GM19023 (cell line): ENCODE data around the gene ALG14.
"Not testable (repeated sequence)": the region's sequence is repeated elsewhere in the genome, so short reads cannot be mapped to it uniquely, and the experiment has no call there.

Experiments used
- ATAC-seq: cut with Tn5 transposase; IDR thresholded peaks from one replicate; pipeline ENCODE4 v1.9.1; 2021; ENCODE audit warnings: mild to moderate bottlenecking, moderate library complexity; ENCODE audit not compliant: unreplicated experiment

ALG14 gene

DNA sequence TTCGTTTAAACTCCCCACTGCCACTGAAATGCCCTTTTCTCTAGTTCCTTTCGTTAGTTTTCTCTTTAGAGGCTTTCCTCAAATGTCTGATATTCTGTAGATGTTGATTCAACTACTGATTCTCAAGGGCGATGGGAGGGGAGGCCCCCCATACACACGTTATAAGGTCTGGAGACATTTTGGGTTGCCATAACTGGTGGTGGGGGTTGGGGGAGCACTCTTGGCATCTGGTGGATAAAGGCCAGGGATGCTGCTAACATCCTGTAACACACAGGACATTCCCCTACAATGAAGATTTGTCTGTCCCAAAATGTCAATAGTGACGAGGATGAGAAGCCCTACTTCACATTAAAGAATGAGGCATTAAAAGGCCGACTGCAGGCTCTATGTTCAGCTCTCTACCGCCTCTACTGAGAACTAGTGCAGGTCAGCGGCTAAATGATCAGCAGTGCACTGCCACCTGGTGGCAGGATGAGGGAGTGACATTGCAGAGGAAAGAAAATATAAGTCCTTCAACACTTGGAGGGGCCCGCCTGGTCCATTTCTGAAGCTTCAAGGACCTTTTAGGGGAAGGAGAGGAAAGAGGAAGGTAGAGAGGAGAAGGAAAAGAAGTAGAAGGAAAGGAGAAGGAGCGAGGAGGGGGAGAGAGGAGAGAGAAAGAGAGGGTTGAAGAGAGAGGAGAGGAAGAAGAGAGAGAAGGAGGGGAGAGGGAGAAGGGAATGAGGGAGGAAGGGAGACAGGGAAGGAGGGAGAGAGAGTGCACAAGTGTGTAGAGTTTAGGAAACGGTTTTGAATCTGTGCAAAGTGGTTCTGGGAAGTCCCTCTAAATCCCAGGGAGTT is 29.4 kb downstream of the ALG14 start:
- peak; percentile 94 for ATAC-seq

DNA sequence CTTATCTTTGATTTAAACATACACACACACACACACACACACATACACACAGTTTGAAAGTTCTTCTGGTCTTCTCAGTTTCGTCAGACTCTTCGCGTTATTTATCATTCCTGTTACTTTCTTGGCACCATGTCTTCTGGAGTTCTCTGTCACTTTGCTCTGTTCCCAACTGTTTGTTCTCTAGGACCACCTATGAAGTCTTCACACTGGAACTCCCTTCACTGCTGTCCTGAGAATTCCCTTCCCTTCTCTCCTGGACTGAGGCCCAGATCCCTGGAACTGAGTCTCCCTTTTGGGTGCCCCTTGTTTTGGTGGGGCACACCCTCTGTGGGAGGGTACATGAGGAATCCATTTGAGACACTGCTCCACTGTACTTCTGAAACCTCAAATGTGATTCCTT is 30.5 kb downstream of the ALG14 start:
- no peak for ATAC-seq

DNA sequence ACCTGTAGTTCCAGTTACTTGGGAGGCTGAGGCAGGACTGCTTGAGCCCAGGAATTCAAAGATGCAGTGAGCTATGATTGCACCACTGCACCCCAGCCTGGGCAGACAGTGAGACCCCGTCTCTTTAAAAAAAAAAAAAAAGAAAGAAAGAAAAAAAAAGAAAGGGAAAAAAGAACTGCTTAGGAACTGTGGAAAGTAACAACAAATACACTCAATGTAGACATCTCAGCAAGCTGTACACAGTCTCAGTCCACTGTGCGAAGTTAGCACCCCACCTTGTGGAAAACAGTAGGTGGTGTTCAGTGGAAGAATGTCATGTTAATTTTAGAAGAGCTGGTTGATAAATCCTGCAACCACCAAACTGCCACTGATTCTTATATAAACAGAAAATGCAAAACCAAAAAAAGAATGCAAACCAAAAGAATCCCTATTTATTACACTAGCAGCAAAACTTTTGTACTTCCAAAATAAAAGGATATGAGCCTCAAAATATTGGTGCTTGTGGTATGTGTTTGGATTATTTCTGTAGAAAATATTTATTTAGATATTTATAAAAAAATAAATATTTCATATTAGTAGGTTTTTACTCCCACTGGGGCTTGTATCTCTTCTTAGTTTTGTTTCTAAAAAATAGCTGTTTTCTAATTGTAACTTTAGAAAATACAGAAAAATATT is 31.1 kb downstream of the ALG14 start:
- ATAC-seq, result no peak

DNA sequence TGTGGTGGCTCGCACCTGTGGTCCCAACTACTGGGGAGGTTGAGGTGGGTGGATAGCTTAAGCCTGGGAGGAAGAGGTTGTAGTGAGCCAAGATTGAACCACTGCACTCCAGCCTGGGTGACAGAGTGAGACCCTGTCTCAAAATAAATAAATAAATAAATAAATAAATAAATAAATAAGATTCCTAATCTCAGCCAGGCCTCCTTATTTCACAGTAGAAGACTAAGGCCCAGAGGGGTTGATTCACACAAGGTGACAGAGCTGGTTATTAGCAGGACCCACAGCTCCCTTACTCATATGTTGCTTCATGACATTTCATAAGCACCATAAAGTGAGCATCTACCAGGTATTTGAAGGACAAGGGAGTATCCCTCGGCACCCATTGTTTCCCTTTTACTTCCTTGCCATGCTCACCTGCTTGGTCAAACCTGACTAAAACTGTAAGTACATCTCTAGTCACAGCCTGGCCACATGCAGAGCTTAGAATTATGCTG is 32.7 kb downstream of the ALG14 start:
- ATAC-seq, result no peak

DNA sequence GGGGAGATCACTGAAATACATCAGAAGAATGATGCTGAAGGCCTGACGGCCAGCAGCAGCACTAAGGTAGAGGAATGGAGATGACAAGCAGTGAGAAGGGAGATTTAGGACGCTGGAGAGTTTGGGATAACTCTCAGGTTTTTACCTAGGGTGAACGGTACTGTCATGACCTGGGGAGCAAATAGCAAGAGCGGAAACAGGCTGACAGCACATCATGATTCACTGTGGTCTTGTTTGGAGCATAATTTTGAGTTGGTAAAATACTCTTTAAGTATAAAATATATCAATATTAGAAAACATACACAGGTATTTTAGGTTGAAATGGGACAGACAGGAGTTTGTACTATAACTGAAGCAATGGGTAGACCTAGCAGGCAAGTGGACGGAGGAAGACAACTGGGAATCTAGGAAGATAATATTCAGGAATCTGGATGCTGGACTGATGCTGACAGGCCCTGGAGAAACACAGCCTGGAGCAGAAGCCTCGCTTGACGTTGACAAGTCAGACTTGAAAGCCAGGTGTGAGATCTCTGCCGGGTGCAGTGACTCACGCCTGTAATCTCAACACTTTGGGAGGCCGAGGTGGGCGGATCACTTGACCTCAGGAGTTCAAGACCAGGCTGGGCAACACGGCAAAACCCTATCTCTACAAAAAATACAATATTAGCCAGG is 33.3 kb downstream of the ALG14 start:
- no peak for ATAC-seq

DNA sequence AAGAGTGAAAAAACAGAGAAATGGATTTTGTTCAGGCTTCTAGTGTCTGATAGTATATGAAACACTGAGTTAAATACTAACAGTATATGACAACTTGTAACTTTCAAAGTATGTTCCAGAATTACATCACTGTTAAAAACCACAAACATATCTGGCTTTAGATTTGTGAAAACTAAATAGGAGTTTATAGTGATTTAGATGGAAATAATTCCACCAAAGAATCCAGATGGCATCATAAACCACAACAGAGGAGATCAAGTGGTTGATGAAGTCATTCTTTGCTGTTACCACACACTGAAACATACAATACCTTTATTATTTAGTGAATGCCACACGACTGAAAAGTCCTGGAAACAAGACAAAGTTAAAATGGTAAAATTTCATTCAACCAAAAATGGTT is 37.2 kb downstream of the ALG14 start:
- ATAC-seq, result no peak

DNA sequence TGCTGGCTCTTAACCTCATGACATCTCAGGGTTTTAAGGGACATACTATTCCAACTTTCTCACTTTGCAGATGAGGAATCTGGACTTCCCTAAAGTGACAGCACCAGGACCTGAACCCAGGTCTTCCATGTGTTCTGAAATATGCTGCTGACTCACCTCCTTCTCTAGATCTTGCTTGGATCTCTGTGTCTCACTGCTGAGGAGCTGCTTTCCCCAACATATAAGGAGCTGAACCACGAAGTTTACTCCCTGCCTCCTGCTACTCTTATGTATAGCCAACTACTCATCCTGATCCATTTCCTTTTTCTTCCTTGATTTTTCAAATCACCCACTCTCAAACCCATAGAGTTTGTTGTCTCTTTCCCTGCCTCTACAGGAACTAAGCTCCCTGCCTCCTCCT is 38.2 kb downstream of the ALG14 start:
- ATAC-seq, result no peak

DNA sequence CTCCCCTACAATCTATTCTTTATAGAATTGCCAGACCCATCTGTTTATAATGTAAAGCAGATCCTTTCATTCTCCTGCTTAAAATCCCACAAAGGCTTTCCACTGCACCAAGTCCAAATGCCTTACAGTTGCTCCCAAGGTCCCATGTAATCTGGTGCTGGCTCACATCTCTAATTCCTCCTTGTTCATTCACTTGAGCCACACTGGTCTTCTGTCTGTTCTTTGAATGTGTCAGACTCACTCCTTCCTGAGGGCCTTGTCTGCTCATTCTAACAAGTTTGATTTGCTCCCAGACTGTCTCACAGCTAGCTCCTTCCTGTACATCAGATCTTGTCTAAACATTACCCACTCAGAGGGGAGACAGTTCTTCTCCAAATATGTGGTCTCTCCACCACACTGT is 38.9 kb downstream of the ALG14 start:
- no peak for ATAC-seq

DNA sequence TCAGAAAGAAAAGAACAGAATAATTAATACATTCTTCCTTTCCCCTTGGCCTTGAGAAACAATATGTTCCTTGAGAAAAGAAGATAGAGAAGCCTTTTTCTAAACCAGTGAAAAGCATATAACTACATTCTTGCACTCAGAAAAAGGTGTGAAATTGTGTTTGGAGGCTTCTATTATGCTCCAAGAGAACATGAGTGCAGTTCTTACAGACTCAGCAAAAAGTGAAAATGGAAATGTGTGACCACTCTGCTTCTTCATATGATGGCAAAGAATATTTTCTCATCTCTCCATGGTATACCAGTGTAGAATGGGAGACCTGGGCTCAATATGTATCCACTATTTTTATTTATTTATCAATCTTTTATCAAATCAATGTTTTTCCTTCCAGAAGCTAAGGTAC is 43.2 kb downstream of the ALG14 start:
- ATAC-seq, result no peak

DNA sequence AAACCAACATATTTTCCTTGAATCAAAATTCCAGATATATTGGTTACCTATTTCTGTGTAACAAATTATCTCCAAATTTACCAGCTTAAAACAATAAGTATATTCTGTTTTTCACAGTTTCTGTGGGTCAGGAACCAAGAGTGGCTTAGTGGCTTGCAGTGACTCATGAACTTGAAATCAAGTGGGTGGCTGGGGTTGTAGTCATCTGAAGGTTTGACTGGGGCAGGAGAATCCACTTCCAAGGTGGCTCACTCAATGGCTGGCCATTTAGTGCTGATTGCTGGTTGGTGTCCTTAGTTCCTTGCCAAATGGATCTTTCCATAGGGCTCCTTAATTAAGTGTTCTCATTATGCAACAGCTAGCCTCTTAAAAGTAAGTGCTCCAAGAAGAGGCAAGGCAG is 43.8 kb downstream of the ALG14 start:
- no peak for ATAC-seq

DNA sequence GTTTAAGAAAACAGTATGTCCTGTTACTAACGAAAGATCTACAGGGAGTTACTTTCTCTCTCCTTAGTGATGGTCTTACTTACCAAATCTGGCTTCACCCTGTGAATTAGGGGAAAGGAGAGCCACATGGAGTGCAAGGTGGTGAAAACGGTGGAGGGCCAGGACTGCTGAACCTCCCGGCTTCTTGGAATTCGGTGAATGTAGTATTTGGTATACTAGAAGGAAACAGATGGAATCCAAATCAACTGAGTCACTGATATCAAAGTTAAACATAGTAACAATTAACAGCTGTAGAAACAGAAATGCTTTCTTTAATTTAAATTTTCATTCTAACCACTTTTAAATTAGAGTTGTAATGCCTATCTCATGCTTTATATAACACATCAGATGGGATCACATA is 45.7 kb downstream of the ALG14 start:
- no peak for ATAC-seq

DNA sequence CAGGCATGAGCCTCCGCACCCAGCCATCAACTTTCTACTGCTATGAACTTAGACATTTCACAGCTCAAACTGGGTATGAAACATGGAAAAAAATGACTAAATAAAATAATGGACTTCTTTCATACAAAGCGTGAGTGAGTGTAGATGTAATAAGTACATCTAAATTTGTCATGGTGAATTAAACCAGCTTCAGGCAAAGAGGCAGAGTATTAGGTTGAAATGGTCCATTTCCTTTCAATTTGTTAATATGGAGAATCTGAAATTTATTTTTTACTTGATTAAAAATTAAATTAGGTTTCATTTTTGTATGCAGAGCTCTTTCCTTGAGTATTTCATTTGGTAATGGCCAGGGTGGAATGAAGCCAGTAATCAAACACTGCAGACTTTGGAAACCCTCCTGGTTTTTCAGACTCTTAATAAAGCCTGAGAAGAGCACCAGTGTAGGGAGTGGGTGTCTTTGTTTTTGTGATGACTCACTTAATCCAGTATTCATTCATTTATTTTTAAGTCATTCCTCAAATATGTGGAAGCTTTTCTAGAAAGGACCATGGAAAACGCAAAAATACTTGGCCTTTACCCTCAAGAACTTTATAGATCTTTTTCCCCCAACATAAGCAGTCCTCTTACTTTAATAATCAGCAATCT is 49.2 kb downstream of the ALG14 start:
- ATAC-seq, result no peak

DNA sequence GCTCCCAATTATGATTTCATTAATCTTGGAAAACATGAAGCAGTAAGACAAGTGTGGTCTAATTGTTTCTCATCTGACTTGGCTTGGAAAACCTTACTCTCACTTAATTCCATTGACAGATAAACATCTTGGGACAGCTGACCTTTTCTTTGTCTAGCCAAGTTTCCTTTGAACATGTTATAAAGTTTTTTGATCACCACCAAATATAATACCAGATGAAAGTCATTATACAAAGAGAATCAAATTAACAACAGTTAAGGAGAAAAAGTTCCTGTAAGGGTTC is 50.2 kb downstream of the ALG14 start:
- no peak for ATAC-seq

DNA sequence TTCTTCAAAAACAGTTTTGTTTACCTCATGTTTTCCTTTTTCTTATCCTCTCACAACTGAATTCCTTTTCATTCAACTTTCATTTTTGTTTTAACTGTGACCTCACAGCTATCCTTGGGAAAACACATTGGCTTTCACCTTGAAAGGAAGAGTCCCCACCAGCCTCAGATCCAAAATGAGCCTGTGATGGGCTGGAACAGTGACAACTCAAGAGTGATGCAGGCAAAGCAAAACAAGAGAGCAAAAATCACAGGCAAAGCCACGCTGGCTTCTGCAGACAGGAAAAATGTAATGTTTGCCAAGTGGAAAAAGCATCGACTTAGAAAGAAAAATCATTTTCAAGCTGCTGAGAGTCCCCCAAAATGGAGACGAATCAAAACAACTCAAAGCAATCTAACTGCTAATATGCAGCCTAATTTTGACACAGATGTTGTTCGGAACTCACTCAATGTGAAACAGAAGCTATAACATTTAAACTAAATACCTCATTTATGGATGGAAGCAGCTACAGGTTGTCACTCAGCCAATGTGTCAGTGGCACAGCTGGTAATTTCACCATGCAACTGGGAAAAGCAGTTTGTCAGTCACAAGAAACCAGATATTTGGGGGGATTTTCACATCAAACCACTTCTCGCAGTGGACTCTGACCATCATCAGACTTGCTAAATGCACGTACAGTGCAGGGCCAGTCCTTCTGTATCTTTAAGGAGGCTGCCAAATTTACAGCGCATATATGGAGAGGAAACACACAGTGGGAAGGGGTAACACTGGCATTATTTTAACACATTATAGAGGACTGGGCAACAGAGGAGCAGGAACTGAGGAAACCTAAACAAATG is 50.7 kb downstream of the ALG14 start:
- no peak for ATAC-seq

DNA sequence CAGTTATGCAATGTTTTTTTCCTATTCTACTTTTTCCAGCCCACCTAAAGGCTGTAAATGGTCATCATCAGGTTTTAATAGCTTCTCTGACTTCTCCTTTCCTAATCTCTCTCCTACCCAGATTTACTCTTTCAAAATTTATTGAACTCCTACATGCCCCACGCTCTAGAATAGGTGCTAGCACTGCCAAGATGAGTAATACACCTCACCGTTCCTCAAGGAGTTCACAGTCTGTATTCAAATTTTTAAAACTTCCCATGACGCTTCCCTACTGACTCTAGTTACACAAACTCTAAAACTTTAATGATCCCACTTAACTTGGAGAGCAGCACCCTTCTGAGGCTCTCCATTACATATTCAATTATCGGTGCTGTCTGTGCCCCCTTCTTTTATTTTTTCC is 51.6 kb downstream of the ALG14 start:
- no peak for ATAC-seq

DNA sequence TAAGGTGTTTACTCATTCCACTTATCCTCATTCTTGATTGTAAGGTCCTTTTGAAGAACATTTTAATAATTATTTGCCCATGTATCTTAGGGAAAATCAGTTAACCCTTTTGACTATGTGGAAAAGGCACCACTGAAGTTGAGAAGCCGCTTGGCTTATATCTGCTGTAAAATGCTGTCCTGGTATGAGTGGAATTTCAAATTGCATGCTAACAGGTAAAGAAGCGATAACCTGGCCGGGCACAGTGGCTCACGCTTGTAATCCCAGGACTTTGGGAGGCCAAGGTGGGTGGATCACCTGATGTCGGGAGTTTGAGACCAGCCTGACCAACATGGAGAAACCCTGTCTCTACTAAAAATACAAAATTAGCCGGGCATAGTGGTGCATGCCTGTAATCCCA is 53.3 kb downstream of the ALG14 start:
- not testable (repeated sequence) for ATAC-seq

DNA sequence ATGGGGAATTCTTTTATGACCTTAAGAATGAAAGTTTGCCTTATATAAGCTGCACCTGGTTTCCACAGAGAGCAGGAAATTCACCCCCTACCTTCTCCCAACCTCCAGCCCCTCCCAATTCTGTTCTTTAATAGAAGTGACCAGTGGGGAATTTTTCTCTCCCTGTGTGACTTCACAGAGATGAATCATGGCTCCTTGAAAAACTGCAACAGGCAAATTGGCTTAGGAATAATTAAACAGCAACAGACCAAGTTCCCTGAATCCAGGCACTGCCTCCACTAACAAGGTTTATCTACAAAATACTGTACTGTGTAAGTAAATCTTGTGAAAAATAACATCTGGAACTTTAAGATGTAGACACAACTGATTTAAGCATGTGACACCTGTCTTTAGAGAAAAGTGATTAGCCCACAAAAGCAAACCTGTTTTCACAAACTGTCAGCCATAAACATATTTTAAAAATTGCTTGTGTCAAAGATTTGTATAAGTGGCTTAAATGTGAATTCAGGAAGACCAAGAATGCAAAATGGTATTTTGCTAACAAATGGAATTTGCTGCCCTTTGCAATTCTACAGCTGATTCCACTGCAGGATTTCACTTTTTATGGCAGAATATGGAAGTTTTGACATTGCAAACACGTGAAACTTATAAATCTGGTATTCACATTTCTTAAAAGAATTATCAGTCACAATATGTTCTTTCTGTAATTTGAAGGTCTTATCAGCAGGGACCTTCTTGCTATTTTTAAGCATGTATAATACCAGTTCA is 54.0 kb downstream of the ALG14 start:
- no peak for ATAC-seq

DNA sequence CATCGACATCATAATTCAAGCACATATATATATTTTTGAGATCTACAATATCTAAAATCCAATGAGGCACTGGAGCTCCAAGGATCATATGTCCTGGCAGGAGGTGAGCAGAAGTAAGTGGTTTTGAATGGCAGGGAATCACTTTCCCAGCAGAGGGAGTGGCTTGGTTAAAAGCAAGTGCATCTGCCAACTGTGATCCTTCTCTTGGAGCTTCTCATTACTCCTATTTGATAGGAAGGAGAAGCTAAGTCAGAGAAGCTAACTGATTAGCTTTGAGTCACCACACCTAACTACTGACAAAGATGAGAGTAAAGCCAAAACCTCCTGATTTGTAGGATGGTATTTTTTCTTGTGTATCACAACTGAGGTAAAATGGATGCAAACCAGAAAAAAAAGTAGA is 55.0 kb downstream of the ALG14 start:
- ATAC-seq, result no peak

DNA sequence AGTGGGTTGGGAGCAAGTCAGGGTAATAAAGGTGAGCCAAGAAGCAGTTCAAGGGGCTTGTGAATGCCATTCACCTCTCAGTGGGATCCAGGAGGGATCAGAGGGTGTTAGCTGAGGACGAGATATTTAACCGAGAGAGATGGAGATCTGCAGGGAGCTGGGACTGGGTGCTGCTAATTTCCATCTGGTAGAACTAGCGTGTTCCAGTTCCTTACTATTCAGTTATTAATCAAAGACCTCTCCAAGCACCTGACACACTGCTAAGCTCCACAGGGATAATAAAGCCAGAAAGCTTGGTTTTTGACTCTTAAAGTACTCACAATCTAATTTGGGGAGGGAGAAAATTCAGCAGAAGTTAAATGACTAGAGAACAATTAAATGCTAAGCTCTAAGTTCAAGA is 57.7 kb downstream of the ALG14 start:
- no peak for ATAC-seq
